ENCODE measurements around the gene PCARE. TPM values are rescaled to one million over a fixed set of nuclear protein-coding genes. Genes with fewer than 3 reads are reported as not detected.

Gene PCARE
- polyA plus RNA-seq, 1 donor from 2014 or later = not detected

DNA sequence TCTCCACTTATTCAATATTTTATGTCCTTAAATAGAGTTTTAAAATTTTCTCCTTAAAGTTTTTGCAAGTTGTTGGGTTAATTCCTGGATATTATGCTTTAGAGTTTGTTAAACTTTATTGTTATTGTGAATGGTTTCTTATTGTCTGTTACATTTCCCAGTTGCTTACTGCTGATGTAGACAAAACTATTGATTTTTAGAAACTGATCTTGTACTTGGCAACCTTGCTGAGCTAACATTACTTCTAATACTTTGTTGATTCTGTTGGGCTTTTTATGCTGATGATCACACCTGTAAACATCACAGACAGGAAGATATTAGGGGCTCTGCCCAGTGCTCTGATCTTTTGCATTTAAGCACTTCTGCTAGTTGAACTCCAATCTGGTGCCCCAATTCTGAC, 38.1 kb upstream of the PCARE start:
- H3K79me2 ChIP-seq (replicated peaks; ENCODE audit: insufficient read depth, low read length) = no peaks in the 10 kb centered on the region
- TF ChIP-seq RAD21 (conservative IDR thresholded peaks at IDR 0.05) = no peak
- TF ChIP-seq REST (IDR thresholded peaks at IDR 0.05; ENCODE audit: borderline replicate concordance) = no peak
- TF ChIP-seq EZH2 (IDR thresholded peaks at IDR 0.05; ENCODE audit: borderline replicate concordance, insufficient read depth, low read length, poor library complexity, severe bottlenecking) = no peak
- no peak for TF ChIP-seq TAF1 (IDR thresholded peaks at IDR 0.05; ENCODE audit: low read depth)
- TF ChIP-seq MXI1 (conservative IDR thresholded peaks at IDR 0.05; ENCODE audit: poor library complexity, severe bottlenecking) = no peak
- TF ChIP-seq POLR2AphosphoS5 (IDR thresholded peaks at IDR 0.05) = no peak
- TF ChIP-seq, protein P1, sequence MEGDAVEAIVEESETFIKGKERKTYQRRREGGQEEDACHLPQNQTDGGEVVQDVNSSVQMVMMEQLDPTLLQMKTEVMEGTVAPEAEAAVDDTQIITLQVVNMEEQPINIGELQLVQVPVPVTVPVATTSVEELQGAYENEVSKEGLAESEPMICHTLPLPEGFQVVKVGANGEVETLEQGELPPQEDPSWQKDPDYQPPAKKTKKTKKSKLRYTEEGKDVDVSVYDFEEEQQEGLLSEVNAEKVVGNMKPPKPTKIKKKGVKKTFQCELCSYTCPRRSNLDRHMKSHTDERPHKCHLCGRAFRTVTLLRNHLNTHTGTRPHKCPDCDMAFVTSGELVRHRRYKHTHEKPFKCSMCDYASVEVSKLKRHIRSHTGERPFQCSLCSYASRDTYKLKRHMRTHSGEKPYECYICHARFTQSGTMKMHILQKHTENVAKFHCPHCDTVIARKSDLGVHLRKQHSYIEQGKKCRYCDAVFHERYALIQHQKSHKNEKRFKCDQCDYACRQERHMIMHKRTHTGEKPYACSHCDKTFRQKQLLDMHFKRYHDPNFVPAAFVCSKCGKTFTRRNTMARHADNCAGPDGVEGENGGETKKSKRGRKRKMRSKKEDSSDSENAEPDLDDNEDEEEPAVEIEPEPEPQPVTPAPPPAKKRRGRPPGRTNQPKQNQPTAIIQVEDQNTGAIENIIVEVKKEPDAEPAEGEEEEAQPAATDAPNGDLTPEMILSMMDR (IDR thresholded peaks at IDR 0.05; ENCODE audit: poor library complexity, severe bottlenecking) = no peak
- no peak for TF ChIP-seq EP300 (conservative IDR thresholded peaks at IDR 0.05; ENCODE audit: poor library complexity, severe bottlenecking)
- no peak for TF ChIP-seq SMC3 (conservative IDR thresholded peaks at IDR 0.05; ENCODE audit: poor library complexity)
- no peak overlapping the region for H2AFZ ChIP-seq (ENCODE audit: low read depth, low read length)
- no peaks in the 10 kb centered on the region for H4K20me1 ChIP-seq (ENCODE audit: insufficient read depth)
- no peaks in the 10 kb centered on the region for H3K9me2 ChIP-seq (ENCODE audit: insufficient read depth, low read length)
- no peaks in the 10 kb centered on the region for H3K9me3 ChIP-seq (ENCODE audit: low read length)
- H3K4me3 ChIP-seq (ENCODE audit: low read length) = no peak overlapping the region
- no peak overlapping the region for H3K9ac ChIP-seq (ENCODE audit: low read length)
- no peak overlapping the region for H3K27ac ChIP-seq (ENCODE audit: low read length)
- no peaks in the 10 kb centered on the region for H3F3A ChIP-seq (ENCODE audit: insufficient read depth, low read length, poor library complexity, severe bottlenecking)
- no peaks in the 10 kb centered on the region for H3K36me3 ChIP-seq (ENCODE audit: insufficient read depth, low read length)
- H3K27me3 ChIP-seq (ENCODE audit: insufficient read depth, low read depth, low read length) = no peaks in the 10 kb centered on the region
- no peak overlapping the region for H3K4me2 ChIP-seq (ENCODE audit: low read length)

DNA sequence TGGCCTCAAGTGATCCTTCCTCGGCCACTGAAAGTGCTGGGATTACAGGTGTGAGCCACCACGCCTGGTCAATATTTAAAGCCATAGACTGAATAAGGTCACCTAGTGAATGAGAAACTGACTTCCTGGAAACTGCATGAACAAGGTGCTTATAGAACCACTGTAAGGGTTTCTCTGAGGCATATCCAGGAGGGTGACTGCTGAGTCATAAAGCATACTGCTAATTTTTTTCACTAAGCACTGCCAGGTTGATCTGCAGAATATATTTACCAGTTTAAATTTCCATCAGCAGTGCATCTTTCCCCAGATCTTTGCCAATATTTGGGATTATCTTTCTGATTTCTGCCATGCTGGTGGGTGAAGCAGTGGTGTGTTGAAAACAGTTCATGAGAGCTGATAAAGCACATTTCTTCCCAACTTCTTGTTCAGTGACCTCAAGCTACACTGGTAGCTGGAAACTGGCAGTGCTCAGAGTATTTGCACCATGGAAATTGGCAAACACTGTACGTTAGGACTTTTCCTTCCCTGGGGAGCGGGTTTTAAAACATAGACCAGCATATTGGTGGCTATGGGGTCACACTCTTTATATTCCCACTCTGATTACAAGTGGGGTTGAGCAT, 36.7 kb upstream of the PCARE start:
- no peaks in the 10 kb centered on the region for H3K27me3 ChIP-seq (ENCODE audit: insufficient read depth, low read depth, low read length)
- H3K27ac ChIP-seq (ENCODE audit: low read length) = no peak overlapping the region
- no peaks in the 10 kb centered on the region for H3K36me3 ChIP-seq (ENCODE audit: insufficient read depth, low read length)
- no peaks in the 10 kb centered on the region for H3K9me3 ChIP-seq (ENCODE audit: low read length)
- no peak overlapping the region for H2AFZ ChIP-seq (ENCODE audit: low read depth, low read length)
- H3K4me3 ChIP-seq (ENCODE audit: low read length) = no peak overlapping the region
- no peaks in the 10 kb centered on the region for H3K79me2 ChIP-seq (replicated peaks; ENCODE audit: insufficient read depth, low read length)
- TF ChIP-seq SMC3 (conservative IDR thresholded peaks at IDR 0.05; ENCODE audit: poor library complexity) (no peak), REST (IDR thresholded peaks at IDR 0.05; ENCODE audit: borderline replicate concordance) (no peak), RAD21 (conservative IDR thresholded peaks at IDR 0.05) (no peak), EZH2 (IDR thresholded peaks at IDR 0.05; ENCODE audit: borderline replicate concordance, insufficient read depth, low read length, poor library complexity, severe bottlenecking) (no peak), MXI1 (conservative IDR thresholded peaks at IDR 0.05; ENCODE audit: poor library complexity, severe bottlenecking) (no peak), POLR2AphosphoS5 (IDR thresholded peaks at IDR 0.05) (no peak), EP300 (conservative IDR thresholded peaks at IDR 0.05; ENCODE audit: poor library complexity, severe bottlenecking) (no peak), TAF1 (IDR thresholded peaks at IDR 0.05; ENCODE audit: low read depth) (no peak)
- TF ChIP-seq, protein P1 (IDR thresholded peaks at IDR 0.05; ENCODE audit: poor library complexity, severe bottlenecking) = no peak
- no peaks in the 10 kb centered on the region for H4K20me1 ChIP-seq (ENCODE audit: insufficient read depth)
- no peaks in the 10 kb centered on the region for H3F3A ChIP-seq (ENCODE audit: insufficient read depth, low read length, poor library complexity, severe bottlenecking)
- H3K9ac ChIP-seq (ENCODE audit: low read length) = no peak overlapping the region
- no peaks in the 10 kb centered on the region for H3K9me2 ChIP-seq (ENCODE audit: insufficient read depth, low read length)
- no peak overlapping the region for H3K4me2 ChIP-seq (ENCODE audit: low read length)

All from neural cell (in vitro differentiated cells).